ENCODE results near the gene ITGA6.

ITGA6 gene

DNA sequence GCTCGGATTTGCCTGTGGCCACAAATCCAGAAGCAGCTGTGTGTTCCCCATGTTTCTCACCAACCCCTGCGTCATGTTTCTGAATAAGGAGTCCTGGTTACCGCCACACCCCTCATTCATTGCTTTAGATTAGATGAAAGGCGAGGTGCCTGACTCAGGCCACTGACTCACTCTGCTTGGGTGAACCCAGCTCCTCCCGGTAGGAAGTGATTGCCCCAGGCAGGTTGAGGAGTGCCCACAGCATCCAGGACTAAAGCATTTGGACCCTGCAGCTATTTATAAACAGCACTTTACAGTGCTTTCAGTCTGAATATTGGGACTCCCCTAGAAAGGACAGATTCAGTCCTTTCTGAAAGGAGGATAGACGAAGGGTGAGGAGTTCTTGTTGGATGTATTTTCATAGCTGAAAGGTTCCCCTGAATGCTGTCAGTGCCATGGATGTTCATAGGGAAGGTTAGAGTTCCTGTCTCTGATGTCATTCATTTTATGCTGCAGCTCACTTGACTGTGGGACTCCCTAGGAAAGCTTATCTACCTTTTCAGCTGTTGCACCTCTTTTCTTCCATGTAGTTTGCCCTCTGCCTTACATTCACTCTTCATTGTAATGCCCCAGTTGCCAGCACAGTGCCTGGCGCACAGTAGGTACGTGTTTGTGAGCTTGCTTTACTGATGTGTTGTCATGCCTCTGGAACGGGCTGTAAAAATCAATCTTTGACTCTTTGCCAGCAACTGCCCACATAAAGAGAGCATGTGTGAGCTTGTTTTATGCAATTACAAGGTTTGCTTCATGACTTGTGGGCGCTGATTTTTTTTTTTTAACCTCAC lies 14.9 kb downstream of the ITGA6 start:
- no peak for DNase-seq

- DNase-seq = no peak
Observed at GRCh38 chr2:172445851-172446250, 18.5 kb downstream of the ITGA6 start.

DNA sequence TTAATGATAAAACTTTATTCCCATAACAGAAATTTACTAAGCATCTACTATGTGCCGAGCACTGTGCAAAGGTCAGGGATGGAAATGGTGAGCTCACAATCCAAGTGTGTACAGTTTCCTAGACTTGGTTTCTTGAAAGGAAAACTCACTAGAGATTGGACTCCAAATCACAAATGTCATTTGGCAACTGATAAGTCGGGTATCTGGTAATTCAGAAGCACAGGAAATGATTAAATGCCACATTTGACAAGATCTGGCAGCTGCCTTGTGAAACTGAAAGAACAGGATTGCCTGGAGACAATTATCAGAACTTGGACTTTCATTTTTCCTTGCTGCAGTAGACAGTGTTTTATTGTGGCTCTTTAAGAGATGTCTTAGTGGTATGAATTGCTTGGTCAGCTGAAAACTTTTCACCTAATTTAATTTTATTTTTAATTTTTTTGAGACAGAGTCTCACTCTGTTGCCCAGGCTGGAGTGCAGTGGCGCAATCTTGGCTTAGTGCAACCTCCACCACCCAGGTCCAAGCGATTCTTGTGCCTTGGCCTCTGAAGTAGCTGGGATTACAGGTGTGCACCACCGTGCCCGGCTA lies 19.2 kb downstream of the ITGA6 start:
- DNase-seq = peak in 1 of 2 donors; percentile 28

DNA sequence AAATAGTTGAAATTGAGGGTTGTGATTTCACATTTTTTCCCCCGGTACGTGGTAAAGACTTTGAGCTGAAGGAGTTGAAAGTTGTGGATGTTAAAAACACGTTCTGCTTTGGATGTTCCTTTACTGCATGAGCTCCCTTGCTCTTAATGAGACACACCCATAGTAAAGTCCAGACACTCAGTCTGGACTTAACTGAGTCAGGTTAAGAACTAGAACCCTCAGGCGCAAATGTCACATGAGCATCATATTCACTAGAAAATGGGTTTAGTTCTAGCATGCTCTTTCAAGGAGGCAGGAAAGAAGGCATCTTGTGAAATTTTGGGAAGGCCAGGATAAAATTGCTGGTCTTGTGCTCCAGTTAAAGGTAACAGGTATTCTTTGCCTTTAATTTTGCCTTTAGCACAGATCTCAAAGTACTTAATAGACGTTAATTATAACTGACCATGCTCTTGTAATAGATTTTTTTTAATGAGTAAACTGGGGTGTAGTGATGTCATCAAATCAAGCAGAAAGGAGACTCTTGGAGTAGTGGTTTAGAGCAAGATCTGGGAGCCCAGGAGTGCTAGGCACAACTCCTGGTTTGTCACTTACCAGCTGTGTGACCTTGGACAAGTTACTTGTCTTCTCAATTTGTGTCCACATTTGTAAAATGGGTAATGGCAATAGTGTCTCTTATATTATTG lies 20.6 kb downstream of the ITGA6 start:
- no peak for DNase-seq

- no peak for DNase-seq
Observed at GRCh38 chr2:172448544-172449267, 21.3 kb downstream of the ITGA6 start.

- DNase-seq = no peak
Observed at GRCh38 chr2:172449911-172450550, 22.6 kb downstream of the ITGA6 start.

DNA sequence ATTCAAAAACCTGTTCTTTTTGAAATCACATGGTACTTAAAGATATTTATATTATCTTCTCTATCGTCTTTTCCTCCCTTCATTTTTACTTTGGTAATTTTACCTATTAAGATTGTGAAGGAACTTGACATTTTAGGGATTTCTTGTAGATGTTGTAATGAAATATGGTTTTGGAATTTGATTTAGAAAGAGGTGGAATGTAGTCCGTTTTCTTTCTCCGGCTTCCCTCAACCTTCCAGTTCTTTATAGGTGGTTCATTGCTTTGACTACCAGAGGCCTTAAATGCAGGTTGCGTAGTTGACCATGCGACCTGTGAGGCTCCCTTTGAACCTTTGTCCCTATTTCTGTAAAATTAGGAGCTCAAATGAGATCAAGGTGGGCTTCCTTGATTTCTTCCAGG lies 24.5 kb downstream of the ITGA6 start:
- DNase-seq = no peak

DNA sequence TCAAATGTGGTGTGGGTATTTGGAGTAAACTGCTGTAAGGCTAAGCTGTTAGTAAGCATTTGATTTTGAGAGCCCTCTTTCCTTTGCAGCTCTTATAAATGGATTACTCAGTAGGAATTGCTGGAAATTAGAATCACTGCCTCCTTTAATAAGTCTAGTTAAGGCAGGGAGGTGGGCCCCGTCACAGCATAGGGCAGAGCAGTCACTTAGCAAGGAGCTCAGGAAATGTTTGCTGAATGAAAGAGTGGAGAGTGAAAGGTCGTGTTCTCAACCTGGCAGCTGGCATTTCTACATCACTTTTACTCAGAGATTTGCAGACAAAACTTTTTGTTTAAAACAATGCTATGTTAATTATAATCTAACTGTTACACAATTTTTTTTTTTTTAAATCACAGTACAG lies 25.5 kb downstream of the ITGA6 start:
- DNase-seq = no peak

GRCh38 chr2:172454404-172455120 lies 27.2 kb downstream of the ITGA6 start:
- DNase-seq = no peak

GRCh38 chr2:172455121-172455515 lies 27.7 kb downstream of the ITGA6 start:
- DNase-seq = no peak

GRCh38 chr2:172456002-172456401 lies 28.6 kb downstream of the ITGA6 start:
- no peak for DNase-seq

DNA sequence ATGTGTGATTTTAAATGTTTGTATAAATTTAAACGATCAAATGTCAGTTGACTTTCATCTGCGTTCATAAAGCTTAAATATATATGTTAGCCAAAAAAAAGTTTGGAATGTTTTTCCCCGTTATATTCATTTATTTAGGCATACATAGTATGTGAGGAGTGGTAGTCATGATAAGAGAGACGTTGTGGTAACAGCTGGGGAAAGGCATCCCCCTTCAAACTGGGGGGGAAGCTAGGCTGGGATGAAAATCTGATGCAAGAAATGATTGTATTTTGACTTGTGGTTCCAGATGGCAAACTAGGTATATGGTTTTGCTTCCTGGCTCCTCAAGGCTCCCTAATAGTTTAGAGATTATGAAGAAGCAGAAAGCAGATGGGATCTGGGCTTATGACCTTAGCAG lies 30.1 kb downstream of the ITGA6 start:
- DNase-seq = no peak

GRCh38 chr2:172458561-172459124 lies 31.3 kb downstream of the ITGA6 start:
- DNase-seq = no peak

DNA sequence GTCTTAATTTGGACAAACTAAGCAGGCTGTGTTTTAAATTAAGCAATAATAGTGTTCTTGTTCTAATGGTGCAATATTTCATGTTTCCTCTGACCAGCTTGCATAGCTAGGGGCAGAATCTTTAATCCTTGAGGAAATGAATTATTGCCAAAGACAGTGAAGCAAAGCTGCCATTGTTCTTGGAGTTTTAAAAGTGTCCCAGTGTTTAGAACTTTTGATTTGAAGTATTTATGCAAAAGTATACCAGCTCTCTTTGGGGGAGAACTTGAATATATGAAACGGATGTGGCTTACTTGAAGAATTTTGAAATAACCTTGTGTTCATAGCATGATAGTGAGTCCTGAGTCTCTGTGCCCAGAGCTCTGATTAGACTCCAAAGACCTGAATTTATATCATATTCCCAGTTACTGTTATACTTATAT lies 33.4 kb downstream of the ITGA6 start:
- no peak for DNase-seq

DNA sequence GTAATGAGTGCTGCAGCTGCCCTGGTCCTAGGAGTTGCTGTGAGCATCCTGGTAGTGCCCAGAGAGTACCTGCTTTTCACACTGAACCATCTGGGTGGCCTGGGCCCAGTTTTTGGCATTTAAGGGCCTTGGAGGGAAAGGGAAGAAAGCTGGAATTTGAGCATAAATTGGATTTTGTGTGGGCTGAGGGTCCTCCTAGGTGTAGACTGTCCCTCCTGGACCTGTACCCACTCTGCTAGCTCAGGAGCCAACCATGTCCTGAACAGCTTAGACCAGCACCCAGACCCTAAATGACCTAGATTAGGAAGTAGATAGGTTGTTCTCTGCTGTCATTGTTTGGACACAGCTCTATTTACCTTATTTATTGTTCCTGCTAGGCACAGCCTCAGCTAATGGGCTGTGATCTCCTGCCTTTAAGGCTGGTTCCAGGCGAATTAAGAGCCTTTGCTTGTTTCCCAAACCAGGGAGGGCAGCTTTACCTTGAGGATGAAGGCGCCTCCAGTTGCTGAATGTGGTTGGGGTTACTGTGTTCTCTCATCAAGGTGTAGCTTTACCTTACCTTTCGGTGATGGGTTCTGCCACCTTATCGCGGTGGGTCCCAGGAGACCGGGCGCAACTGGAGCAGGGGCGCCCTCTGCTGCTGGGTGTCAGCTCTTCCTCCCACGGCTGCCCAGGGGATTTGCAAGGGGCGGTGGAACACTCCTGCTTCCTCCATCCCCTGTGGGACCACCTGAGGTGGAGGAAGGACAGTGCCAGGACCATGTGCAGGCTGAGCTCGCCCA lies 34.4 kb downstream of the ITGA6 start:
- DNase-seq = peak; percentile 72 to 77

DNA sequence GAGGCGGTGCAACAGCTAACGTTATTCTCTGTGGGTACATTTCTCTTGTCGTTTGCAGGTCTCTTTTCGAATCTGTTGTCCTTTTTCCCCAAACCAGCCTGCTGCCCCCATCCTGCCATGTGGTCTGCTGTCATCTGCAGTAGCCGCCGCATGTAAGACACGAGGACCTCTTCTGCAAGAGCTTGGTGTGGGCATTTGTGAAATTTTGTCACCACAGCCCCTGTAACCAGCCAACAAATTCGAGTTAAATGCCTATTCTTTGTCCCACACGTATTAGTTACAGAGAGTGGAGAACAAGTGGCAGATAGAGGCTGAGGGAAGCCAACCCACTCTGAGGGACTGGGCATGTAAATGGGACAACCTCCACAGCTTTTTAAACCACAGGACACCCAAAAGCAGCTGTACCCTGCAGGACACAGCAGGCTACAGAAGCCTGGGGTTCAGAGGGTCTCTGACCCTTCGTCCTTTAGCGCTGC lies 35.0 kb downstream of the ITGA6 start:
- DNase-seq = peak in 1 of 2 donors; percentile 23

- DNase-seq = peak; percentile 29 to 69
Observed at GRCh38 chr2:172462849-172463381, 35.5 kb downstream of the ITGA6 start.

DNA sequence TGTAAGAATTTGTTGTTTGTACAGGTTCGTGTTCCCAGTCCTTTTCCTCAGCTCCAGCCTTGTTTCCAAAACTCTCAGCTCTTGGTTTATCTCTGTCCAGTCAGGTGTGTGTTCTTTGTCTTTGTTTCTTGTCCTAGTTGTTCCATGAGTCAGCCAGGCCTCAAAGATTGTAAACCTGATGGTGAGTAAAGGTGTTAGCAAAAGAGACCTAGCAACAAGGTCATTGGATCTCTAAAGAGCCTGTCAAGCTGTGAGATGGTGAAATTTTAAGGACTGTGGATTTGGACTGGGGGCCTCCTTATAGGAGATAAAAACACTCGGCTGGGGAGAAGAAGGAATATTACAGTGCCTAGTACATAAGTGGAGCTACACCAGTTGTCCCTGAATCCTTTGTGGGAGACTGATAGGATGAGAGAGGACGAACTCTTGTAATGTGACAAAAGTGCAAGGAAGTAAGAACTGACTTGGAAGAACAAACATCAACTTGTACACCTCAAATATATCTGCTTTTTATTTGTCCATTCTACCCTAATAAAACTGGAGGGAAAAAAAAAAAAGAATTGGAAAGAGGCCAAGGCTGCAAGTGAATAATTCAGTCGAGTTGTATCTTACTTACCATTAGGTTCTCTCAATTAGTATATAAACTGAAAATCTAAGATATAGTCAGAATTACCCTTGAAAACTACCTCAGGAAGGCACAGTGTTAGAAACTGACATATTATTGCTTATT lies 37.2 kb downstream of the ITGA6 start:
- DNase-seq = no peak

GRCh38 chr2:172465417-172466334 lies 38.3 kb downstream of the ITGA6 start:
- peak; percentile 65 to 80 for DNase-seq
